ENCODE results near the gene PGS1.
"Not testable (repeated sequence)": the region's sequence is repeated elsewhere in the genome, so short reads cannot be mapped to it uniquely, and the experiment has no call there.

The PGS1 gene, protein sequence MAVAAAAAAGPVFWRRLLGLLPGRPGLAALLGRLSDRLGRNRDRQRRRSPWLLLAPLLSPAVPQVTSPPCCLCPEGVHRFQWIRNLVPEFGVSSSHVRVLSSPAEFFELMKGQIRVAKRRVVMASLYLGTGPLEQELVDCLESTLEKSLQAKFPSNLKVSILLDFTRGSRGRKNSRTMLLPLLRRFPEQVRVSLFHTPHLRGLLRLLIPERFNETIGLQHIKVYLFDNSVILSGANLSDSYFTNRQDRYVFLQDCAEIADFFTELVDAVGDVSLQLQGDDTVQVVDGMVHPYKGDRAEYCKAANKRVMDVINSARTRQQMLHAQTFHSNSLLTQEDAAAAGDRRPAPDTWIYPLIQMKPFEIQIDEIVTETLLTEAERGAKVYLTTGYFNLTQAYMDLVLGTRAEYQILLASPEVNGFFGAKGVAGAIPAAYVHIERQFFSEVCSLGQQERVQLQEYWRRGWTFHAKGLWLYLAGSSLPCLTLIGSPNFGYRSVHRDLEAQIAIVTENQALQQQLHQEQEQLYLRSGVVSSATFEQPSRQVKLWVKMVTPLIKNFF

DNA sequence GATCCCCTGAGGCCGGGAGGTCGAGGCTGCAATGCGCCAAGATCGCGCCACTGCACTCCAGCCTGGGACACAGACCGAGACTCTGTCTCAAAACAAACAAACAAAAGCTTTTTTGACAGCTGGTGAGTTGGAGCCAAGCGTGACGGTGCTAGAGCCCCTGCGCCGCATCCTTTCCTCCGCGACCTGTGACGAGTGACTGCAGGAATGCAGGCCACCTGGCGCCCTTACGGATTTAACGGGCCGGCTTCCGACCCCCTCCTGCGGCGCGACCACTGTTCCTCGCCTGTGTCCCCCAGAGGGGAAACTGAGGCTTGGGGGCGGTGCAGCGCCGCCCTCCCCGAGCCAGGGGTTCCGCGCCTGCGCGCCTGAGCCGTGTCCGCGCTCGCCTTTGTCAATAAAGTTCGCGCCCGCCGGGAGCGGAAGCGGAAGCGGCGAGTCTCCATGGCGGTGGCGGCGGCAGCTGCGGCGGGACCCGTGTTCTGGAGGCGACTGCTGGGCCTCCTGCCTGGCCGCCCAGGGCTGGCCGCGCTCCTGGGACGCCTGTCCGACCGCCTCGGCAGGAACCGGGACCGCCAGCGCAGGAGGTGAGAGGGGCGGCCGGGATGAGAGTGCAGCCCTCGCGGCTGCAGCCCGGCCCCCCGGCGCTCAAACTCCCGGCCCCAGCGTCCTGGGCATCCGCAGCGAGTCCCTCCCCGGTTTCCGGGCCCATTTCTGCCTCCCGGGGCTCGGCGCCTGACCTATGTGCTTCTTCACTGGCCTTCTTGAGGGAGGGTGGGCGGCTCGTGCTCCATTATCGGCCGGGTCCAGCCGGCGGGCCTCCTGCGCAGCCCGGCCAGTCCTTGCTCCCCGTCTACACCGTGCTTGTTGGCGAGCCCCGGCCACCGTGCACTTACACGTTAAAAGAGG is at the start of gene PGS1:
Gene PGS1 (plus strand): TSS at position 425 of the 906 bp plus-strand sequence. CDS start 17 bp downstream, at position 442.
- DNase-seq (ENCODE audit: low read depth): peak; percentile 75

DNA sequence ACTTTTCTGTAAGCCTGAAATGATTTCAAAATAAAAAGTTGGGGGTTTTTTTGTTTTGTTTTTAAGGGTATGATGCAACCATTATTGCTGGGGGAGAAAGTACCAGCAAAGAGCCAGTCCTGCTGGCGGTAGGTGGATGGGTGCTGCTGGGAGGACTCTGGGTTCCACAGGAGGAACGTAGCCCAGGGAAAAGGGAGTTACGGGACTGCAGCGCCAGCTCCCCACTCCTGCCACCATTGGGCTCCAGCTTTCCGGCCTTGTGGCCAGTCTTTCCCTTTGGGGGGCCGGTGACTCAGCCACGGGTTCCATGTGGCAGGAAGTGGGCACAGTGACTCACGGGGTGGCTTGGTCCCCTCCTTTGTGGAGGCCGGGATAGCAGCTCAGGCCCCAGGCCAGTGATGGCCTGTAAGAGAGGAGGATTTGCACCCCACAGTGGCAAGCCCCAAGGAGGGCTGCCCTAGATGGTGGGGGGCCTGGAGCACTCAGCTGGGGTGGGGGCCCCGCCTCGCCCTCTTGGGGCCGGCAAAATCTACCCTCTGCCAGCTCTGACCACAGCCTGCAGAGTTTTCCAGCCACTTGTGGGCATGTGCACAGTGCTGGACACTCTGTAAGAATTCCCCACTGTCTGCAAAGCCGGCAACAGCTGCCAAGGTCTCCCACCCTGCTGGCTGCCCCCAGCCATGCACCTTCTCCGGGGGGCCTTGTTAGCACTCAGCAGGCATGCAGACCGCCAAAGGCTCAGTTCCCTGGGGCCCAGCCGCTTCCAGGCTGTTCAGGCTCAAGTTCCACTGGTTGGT is 49.0 kb upstream of the PGS1 start:
- DNase-seq (ENCODE audit: low read depth): peak; percentile 73

DNA sequence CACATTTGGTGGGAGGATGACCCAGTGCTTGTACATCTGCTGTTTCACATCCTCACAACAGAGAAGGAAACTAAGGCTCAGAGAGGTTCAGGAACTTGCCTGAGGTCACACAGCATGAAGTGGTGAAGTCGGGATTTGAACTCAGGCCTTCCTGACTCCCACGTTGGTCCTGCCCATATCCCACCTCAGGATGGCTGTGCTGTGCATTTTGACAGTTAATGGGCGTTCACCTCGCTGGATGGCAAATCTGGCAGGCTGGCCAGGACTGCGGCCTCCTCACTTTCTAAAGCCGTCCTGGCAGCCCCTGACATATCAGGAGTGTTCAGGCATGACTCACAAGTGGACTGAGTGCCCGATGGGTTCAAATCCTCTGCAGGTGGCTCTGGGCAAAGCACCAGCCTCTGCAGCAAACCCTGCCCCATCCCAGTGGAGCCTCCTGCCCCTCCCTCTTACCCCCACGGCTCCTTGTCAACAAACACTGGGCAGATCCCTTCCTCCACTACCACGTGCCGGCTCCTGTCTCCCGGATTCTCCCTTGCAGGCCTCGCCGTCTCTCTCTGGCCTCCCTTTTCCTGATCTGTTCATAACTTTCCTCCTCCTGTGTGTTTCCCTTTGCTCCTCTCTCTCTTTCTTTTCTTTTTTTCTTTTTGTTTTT is 47.8 kb upstream of the PGS1 start:
- no peak for DNase-seq (ENCODE audit: low read depth)

DNA sequence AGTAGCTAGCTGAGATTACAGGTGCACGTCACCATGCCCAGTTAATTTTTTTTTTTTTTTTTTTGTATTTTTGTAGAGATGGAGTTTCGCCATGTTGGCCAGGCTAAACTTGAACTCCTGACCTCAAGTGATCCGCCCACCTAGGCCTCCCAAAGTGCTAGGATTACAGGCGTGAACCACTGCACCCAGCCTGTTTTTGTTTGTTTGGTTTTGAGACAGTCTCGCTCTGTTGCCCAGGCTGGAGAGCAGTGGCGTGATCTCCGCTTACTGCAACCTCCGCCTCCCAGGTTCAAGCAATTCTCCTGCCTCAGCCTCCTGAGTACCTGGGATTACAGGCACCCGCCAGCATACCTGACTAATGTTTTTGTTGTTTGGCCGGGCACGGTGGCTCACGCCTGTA is 47.1 kb upstream of the PGS1 start:
- DNase-seq (ENCODE audit: low read depth): not testable (repeated sequence)

DNA sequence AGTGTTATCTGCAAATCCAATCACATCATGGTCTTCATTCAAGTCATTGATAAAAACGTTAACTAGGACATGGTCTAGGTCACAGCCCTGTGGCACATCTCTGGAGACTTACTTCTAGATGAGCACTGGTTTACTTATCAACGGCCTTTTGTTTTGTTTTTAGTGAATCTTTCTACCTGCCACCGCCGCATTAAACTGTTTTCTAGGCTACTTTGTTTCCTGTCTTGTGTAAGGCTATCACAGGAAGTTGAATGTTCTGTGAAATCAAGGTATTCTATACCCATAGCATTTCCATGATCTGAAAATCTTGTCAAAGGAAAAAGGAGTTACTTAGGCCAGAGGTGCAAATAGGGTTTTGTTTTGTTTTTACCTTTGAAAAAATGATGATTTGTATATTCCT is 45.5 kb upstream of the PGS1 start:
- DNase-seq (ENCODE audit: low read depth): no peak

DNA sequence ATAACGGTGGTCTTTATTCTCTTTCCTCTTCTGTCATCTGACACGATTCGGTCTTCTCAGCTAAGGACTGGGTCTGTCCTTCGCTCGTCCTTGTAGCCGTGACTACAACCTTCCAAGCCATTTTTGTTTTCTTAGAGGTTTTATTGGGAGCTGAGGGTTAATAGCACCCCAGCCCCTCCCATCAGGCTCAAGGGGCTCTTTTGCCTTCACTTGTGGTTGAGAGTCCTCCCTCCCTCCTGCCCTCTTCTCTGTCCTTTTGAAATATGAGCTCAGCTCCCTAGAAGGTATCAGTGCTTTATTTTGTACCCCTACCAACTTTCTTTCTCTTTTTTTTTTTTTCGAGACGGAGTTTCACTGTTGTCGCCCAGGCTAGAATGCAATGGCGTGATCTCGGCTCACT is 43.2 kb upstream of the PGS1 start:
- no peak for DNase-seq (ENCODE audit: low read depth)

DNA sequence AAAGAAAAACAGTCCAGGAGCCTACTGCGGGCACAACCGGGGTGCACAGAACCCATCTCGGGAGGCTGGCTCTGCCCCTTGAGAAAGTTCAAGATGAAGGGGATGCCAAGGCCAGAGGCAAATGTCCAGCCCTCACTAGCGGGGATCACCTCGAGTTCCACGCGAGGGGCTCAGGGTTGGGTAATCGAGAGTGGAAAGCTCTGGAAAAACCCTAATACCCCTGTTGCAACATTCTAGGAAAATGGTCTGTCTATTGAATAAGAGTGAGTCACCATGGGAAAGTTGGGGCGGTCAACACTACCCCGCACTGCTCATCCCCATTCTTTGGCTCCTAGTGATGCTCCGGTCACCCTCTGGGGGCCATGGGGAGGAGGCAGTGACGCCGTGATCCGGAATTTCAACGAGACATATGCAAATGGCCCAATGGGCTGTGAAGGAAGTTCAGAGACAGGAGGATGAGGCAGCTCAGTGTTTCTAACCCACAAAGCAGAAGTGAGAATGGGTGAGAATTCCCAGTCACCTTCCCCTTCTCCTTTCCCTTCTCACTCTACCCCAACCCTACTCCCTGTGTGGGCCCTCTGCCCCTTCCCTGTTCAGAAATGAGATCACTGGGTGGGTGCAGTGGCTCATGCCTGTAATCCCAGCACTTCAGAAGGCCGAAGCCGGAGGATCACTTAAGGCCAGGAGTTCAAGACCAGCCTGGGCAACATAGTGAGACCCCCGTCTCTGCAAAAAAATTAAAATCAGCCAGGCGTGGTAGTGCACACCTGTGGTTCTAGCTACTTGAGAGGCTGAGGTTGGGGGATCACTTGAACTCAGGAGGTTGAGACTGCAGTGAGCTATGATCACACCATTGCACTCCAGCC is 41.0 kb upstream of the PGS1 start:
- DNase-seq (ENCODE audit: low read depth): peak; percentile 88

DNA sequence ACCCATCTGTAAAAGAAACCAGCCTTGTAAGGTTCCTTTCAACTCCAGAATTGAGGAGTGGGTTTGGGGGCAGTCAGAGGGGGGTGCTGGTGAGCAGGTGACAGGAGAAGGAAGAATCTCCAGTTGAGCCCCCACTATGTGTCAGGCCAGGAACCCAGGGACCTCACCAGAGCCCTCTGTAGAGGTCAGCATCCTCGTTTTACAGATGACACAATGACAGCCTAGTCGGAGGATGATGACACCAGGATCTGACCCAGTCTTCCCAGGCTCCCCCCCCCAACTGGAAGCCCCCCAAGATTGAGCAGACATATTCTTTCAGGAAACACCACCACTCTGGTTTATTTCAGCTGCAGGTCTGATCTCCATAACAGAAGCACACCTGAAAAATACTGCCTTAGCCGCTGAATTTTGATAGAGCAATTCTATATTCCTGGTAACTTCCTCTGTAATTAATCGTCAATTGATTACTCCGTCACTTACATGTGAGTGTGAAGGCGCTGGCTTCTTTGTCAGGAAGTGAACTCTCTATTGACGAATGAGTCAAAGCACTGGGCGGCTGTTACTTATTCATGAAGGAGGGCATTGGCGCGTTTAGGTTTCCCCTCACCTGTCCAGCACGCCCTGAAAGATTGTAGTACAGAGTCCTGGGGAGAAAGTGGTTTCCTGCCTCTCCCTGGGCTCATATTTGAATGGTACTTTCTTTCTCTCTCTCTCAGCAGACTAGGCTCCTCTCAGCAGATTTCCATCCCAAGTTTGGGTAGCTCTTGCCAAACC is 39.8 kb upstream of the PGS1 start:
- DNase-seq (ENCODE audit: low read depth): no peak

DNA sequence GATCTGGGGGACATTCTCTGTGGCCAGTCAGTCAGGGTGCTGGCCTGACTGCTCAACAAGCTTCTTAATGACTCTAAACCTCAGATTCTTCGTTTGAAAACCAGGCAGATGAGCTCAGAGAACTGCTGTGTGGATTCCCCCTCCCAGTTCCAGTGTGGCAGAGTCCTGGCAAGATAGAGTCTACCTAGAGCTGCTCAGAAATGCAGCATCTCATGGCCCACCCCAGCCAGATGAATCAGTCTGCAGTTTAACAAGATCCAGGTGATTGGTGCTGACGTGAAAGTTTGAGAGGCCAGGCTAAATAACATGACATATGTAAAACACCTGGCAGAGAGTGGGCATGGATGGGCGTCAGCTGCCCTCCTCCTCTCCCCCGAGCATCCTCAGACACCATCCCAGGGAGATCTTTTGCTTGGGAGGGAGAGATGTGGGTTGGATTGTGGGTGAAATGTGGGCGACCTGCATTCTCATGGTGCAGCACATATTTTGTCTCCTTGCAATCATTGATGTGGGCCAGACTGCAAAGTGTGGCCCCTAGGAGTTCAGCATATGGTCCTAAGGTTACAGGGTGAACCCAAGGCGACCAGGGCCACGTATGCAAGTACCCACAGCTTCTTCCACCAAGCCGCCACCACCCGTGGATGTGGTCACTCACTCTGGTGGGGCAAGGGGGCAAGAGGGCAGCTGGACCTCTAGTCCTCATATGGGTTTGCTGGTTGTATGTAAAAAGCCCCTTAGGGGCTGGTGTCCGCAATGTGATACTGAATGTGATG is 38.1 kb upstream of the PGS1 start:
- no peak for DNase-seq (ENCODE audit: low read depth)

DNA sequence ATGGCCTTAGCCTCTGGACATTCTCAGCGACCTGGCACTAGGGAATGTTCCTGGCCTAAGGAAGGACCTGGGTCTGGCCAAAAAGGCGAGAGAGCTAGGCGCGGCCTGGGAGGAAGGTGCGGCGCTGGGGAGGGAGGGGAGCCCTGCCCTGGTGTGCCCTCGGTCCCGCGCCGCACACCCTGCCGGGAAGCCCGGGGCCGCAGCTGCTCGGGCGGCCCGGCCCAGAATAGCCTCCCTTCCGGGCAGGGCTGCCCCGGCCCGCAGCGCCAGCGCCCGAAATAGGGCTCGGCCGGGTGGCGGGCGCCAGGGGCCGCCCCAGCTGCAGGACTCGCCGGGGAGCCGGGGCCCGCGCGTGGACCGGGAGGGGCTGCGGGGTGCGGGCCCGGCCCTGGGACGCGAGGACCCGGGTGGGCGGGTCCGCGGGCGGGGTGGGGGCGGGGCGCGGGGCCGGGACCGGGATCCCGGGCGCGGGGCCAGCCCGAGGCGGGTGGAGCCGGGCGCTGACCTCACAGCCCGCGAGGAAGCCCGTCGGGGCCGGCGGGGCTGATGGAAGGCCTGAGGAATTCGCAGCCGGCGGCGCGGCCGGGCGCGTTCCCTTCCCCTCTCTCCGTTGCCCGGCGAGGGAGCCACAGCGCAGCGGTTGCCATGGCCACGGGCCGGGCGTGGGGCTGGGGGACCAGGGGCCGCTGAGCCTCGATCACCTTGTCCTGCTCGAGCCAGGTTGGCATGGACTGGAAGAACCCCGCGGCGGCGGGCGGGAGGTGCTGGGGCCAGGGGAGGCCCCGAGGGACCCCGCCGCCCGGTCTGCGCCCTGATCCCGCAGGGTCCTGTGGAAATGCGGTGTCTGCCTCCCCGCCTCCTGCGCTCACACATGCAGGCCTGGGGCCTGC is 36.6 kb upstream of the PGS1 start:
- DNase-seq (ENCODE audit: low read depth): peak; percentile 77

DNA sequence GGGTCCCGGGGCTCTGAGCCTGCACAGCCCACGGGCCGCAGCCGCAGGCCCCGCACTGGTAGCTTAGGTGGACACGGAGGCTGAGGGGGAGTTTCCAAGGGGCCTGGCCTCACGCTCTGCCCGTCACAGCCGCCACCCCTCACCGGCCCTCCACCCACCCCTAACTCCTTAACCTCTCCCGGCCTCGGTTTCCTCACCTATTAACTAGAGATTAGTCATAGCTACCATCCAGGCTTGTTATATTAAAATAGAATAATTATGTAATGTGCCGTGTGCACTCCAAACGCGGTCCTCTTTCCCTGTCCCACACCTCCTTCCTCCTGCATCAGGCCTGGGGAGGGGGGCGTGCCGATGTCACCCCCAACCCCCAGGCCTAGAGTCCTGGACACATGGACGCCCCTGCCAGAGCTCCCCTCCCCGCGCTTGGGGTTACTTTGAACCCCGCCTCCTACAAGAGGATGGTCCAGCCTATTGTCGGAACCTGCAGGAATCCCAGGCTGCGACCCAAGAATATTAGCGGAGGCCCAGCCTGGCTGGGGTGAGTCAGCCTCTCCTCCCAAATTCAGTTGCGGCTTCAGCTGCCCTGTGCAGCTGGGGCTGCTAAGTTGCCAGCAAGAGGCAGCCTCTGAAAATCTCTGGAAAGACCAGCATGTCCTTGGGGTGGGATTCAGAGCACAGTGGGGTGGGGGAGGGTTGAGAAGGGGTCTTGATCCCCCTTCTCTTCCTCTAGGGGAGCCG is 35.8 kb upstream of the PGS1 start:
- peak; percentile 87 for DNase-seq (ENCODE audit: low read depth)

DNA sequence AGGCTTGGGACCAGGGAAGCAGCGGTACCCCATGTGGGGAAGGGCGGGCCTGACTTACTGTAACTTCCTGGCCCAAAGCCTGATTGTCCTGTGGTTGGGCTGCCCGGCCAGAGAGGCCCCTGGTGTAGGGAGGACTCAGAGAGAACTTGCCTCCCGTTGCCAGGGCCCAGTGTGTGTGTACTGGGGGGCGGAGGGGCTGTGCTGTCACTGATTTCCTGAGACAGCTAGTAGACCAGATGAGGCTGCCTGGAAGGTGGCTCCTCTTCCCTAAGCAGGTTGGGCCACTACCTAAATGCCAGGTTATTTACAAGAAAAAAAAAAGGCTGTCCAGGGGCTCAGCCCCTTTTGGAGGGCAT is 35.3 kb upstream of the PGS1 start:
- DNase-seq (ENCODE audit: low read depth): peak; percentile 85

DNA sequence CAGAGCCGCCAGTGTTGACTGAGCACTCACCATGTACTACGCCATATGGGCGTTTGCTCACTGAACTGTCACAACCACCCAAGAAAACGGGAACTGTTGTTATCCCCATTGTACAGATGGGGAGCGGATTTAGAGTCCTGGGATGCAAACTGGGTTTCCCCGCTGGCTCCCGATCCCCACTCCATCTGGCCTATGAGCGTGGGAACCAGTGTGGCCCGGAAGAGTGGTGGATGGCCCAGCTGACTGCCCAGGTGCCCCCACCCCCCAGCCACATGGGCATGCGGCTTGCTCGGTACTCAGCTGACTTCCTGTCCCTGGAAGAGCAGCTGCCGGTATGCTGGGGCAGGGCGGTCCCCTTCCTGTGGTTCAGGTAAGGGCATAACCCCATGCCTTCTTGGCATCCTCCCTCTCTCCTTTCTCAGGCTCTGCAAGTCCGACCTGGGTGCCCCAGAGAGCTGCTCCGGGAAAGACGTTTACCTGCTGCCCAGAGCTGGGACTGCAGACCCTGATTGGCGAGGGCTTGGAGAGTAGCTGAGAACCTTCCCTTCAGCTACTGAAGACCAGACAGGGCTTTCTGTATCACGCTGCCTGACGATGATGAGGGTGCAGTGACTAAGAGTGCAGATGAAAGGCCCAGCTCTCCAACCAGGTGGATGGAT is 34.8 kb upstream of the PGS1 start:
- no peak for DNase-seq (ENCODE audit: low read depth)

DNA sequence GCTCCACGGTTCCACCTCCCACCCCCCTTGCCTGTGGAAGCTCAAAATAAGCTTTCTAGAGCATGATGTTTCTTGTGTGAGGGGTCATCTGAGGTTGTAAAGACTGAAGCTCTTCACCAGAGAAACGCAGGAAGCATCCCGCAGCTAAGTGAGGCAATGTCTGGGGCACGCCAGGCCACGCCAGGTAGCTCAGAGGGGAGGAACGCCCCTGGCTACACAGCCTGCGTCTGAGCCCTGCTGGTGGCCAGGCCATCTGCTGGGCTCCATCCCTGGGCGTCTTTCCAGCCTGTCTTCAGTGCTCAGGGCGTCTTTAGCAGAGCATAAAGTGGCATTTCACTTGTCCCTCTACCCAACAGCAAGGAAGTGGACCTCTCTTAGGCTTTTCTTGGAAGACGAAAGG is 33.8 kb upstream of the PGS1 start:
- DNase-seq (ENCODE audit: low read depth): no peak

DNA sequence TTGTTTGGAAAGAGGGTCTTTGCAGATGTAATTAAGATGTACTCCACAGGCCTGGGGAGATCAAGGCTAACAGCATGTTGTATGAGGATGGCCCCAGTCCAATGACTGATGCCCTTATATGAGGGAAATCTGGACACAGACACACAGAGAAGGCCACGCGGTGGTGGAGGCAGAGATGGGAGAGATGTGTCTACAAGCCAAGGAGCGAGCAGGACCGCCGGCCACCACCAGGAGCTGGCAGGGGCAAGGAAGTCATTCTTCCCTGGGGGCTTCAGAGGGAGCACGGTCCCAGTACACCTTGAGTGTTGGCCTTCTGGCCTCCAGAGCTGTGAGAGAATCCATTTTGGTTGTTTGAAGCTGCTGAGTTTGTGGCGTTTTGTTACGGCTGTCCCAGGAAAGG is 33.3 kb upstream of the PGS1 start:
- DNase-seq (ENCODE audit: low read depth): no peak

DNA sequence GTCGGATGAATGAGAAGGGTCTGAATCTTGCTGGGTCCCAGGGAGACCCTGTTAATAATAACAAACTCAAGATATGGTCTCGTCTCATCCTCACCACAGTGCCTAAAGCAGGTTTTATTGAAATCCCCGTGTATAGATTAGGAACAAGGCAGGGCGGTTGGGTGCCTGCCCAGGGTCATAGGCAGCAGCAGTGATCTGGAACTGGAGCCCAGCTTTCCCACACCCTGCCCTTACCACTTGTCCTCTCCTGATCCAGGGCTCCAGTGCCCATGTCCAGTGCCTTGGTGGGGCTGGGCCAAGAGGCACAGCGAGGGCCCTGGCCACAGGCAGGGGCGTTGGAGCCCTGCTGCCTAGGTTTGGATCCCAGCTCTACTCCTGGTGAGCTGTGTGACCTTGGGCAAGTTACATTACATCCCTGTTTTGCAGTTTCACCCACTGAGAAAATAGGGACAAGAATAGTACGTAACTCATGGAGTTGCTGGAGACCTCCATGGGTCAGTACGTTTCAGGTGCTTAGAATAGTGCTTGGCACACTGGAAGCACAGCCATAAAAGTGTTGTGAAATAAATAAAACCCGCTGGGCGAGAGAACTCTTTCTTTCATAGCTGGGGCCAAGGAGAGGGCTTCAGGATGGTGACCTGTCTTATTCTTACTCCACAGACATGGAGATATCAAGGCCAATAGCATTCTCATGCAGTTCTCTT is 32.5 kb upstream of the PGS1 start:
- no peak for DNase-seq (ENCODE audit: low read depth)
